Upper lobe of left lung (tissue), 4 donors: ENCODE data around the gene HOXB4.

Experiments
- CTCF ChIP-seq, 6 experiments: fragments of 450-650 bp in 4 of 6; fragments of 200-600 bp in 2 of 6; sonication (generic) in 2 of 6; IDR thresholded peaks; one replicate each; pipeline ENCODE4 v1.5.1; 2016 to 2019; ENCODE audit warnings: antibody characterized with exemption in 6 of 6
- POLR2A ChIP-seq, 4 donors: fragments of 450-650 bp; IDR thresholded peaks; one replicate each; pipeline ENCODE4 v1.5.1; 2016 to 2017; ENCODE audit warnings: antibody characterized with exemption in 4 of 4, mild to moderate bottlenecking in 2 of 4

GRCh38 chr17:48543854-48544348 is 34.2 kb downstream of the HOXB4 start:
- TF ChIP-seq CTCF (IDR thresholded peaks at IDR 0.05) = no peak
- no peak for TF ChIP-seq POLR2A (IDR thresholded peaks at IDR 0.05)
